Suppressor macrophage treated with lipopolysaccharide for 1 hour (primary cell): Measurements from ENCODE around the gene GLDN.

Experiments
- DNase-seq, 3 donors: peaks; one replicate each; pipeline ENCODE4 v3.0.0-alpha.2; 2020 to 2022

The GLDN gene

DNA sequence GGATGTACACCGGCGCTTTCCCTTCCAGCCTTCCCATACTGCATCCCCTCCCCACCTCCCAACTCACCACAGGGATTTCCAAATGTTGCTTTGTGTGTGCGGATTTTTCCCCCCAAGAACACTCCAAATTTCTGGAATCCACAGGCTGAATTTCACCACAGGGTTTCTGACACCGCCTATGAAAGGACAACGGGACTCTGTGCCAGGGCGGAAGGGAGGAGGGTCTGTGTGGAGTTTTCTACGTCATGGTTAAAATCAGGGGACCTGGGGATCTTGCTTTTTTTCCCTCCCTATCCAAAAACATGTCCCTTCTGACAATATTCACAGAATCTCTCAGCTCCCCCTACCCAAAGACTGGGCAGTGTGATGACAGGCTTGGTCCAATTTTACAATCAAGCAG, 17.7 kb upstream of the GLDN start:
- no peak for DNase-seq

DNA sequence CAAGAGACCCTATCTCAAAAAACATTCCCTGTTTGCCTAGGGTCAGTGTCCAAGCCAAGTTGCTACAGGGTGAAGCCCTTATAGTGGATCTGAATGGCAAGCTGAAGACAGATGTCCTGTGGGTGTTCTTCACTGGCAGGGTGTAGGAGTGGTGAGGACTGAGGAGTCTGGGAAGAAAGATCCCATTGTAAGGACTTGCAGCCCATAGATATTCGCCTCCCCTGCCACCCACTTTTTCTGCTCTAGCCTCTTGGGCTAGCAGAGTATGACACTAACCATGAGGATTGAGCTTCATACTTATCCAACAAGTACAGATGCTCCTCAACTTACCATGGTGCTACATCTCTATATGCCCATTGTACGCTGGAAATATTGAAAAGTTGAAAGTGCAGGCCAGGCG, 16.3 kb upstream of the GLDN start:
- DNase-seq = no peak

DNA sequence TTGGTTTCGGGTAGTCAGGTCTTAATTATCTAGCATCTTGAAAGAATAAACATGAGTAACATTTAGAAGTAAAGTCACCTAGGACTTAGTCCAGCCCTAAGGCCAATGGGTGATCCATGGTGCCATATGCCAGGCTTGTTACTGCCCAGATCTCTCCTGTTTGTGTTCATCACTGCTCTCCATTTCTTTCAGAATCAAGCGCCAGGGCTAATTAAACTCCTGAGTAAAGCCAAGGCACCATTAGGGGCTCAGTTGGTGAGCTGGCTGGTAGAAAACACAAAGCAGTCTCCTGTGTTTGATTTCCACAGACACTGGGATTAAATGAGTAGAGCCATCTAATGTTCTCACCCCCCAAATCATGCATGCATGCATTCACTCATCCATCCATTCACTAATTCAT, 14.4 kb upstream of the GLDN start:
- DNase-seq = no peak

DNA sequence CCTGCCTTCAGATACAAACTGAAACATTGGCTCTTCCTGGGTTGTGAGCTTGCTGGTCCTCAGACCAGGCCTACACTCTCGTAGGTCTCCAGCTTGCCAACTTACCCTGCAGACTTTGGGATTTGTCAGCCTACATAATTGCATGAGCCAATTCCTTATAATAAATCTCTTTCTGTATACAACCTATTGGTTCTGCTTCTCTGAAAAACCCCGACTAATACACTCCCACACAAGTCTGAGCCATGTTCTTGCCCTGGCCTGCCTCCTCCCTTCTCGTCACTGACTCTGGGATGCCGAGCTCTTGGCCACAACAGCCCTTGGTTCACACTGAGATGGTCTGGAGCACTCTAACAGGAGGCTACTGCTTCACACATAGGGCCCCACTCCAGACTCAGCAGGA, 12.5 kb upstream of the GLDN start:
- DNase-seq = peak; percentile 56 to 71 (median 60)

DNA sequence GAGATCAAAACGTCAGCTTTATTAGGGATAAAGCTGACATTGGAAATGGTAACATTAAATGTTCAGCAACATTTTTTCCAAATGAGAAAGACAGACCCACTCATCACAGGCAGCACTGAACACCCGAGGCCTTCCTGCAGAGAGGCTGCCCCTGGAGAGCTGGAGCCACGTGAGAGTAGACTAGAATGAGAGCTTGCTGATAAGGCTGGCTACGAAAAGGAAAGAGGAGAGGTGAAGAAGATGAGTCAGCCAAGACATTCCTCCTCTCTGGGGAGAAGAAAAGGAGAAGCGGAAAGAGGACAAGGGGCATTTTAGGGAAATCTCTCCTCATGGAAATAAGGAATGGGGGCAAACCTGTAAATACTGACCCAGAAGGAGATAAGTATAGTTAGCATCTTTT, 10.3 kb upstream of the GLDN start:
- DNase-seq = peak in 1 of 3 donors; percentile 18

DNA sequence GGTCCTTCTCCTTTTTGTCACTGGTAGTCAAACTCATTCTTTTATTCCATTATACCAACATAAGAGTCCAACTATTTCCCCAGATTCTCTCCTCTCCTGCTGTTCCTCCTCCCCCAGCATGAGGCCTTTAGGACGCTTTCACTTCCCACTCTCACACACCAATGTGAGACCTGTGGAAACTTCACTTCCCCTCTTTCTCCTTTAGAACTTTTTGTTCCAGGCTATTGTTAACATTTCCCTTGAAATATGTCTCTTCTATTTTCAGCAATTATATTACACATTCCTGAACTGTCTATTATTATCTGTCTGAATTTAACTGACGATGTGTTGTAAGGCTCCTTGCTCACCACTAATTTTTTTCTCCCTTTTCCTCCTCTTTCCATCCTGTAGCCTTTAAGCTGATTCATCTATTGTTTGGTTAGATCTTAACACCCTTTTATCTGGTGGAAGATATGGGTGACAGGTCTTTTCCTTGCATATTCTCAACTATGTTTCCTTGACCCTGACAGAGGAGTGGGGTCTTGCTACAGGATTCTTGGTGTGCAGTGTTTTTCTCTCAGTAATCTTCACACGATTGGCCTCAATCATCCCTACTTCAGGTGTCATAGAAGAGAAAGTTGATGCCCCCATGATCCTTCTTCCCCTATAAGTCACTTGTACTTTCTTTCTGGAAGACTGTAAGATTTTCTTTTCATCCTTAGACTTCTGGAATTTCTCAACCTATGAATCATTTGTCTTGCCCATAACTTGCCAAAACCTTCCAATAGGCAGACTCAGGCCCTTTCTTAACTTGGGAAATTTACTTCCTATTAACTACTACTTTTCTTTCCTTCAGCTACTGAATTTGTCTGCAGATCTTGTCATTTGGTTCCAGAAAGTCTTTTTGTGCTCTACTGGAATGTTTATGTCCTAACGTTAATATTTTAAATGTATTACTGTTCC, 9.0 kb upstream of the GLDN start:
- peak; percentile 68 to 79 (median 74) for DNase-seq

DNA sequence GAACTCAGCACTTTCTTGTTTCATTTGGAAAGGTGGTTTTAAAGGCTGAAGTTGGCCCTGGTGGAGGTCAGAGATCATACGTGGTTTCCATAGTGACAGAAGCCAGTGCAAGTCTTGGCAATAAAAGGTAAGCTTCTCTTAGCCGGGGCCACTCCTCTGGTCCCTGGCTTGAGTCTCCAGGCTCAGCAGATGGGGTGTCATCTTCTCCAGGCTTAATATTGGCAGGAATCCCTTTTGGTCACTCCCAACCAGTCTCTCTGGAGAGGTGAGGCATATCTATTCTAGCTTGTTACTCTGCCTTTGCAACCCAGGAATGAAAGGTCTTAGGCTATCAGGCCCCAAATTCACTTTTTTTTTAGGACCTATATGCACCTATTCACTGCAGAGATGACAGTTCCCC, 7.9 kb upstream of the GLDN start:
- no peak for DNase-seq

DNA sequence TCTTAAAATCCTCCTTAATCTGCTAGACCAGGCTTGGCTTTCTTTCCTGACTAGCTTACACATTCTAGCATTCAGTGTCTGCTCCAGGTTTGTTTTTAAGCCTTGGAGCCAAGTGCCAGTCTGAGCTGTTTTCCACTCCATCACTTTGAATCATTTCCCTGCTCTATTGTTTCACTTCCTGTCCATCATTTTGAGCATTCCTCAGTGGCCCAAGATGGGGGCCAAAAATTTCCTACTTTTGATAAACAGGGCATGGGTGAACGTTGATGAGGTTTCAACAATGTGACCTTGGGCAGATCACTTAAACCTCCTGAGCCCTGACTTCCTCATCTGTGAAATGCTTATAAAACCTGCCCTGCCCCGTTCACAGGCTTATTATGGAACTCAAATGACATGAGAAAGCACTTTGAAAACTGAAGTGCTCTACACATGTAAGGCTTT, 7.4 kb upstream of the GLDN start:
- peak; percentile 28 to 41 (median 28) for DNase-seq

DNA sequence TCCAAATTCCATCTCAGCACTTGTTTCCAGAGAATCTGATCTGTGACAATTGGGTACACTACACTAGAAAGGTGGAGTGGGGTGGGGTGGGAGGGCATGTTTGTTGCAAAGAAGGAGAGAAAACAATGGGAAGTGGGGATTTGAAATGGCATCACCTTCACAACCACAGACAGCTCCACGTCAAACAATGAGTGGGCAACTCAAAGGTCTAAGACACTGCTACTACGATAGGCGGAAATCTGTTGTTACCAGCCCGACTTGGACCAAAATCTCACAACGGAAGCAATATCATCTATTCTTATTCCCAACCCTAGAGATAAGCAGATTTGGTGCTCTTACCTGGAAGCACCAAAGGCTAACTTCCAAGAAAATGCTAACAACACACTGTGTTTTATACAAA, 6.4 kb upstream of the GLDN start:
- no peak for DNase-seq

DNA sequence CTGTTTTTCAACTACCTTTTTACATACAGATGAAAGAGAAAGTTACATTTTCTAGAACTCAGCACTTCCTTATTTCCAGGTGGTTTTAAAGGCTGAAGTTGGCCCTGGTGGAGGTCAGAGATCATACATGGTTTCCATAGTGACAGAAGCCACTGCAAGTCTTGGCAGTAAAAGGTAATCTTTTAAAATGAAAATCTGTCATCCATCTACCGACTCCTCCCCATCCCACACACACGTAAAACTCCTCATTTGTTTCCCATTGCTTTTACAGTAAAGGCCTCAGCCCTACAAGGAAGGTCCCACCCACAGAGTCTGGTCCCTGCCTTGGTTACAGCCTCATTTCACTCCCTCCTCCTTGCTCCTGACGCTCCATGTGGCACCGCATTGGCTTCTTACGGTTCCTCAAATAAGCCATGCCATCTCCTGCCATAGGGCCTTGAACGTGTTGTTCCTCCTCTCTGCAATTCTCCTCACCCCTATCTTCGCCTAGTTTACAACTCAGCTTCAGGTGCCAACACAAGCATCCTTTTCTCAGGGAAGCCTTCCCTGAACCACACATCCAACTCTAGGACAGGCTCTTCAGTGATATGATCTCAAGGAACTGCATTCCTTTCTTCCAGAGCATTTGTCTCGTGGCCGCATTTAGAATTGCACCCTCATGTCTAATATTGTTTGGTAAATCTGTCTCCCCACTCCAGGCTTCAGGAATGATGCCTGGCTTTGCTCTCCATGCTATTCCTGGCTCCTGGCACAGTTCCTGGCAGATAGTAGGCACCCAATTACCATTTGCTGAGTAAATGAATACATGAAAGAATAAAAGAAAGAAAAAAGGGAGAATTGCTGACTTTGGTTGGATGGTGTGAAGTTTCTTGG, 5.7 kb upstream of the GLDN start:
- no peak for DNase-seq

DNA sequence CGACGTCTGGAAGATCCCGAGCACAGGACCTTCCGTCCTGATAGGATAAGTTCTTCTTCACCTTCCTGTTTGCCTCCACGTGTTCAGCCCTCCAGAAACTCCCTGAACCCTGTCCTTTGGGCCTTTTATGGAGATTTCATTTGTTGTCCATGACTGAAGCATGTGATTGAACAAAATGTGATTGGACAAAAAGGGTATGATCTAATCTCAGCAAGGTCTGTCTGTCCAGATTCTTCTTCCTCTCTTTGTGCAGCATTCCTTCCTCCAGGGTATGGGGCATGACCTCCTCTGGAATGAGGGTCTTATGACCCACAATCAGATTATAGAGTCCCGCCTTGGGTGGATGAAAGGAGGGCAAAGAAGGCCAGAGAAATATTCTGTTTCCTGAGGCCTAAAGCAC, 3.0 kb upstream of the GLDN start, which contains the start of gene CYP19A1:
CYP19A1 (minus strand) TSS at position 101 of the 400 bp plus-strand sequence. CDS start 95,684 bp downstream, outside the sequence.
- no peak for DNase-seq

DNA sequence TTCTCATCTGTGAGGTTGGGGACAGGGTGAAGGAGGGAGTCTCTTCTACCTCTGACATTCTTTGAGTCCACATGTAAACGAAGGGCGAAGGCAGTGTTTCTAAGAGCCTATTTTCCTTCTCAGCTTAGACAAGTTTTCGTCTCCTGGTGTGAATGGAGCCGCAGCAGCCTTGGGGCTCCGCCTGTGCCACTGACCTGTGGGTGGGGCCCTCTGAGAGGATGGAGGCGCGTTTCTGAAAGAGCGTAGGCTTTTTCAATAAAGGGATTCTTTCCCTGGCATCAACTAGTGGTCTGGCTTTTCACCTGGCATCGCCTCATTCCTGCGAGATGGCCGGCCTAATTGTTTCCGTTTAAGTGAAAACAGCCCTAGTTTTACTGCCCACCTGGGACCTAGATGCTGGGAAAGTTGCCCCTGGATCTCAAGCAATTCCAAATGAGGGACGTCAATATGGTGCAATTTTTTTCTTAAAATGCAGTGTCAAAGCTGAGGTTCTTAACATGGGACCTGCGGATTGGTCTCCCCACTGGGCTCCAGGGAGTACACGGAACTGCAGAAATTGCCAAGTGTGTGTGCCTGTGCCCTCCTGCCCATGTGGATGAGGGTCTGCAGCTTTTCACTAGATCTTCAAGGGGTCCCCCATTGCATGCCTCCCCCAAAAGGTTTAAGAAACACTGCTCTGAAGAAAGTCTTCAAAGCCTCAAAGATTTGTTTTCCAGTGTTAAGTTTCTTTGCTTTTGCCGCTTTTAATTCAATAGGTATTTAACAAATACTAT, 958 bp downstream of the GLDN start:
- DNase-seq = no peak

DNA sequence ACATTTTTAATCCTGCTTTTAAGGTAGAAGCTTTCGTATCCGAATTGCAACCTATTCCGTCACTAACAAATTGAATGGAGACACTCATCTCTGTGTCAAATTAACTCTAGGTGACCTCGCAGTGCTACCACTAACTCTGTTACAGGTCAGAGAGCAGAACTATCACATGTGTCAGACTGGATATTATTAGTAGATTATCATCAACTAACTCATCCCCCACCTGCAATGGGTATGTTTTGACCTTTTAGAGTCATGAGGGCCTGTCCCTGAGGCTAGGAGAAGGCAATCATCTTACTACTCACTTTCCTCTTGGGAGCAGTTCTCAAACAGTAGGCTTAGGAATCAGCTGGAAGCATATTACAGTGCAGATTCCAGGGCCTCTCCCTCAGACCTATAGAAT, 2.0 kb downstream of the GLDN start:
- no peak for DNase-seq

DNA sequence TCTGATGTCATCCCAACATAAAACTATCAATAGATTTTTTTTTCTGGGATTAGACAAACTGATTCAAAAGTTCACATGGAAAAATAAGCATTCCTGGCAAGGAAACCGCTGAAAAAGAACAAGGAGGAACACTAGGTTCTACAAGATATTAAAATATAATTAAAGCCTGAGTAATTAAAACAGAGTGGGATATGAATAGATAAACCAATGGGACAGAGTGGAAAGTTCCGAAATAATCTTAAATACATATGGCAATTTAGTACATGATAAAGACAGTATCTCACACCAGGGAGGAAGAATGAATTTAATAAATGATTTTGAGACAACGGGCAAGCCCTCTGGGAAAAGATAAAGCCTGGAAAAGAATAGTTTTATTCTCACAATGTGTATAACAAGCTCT, 4.7 kb downstream of the GLDN start:
- DNase-seq = no peak

DNA sequence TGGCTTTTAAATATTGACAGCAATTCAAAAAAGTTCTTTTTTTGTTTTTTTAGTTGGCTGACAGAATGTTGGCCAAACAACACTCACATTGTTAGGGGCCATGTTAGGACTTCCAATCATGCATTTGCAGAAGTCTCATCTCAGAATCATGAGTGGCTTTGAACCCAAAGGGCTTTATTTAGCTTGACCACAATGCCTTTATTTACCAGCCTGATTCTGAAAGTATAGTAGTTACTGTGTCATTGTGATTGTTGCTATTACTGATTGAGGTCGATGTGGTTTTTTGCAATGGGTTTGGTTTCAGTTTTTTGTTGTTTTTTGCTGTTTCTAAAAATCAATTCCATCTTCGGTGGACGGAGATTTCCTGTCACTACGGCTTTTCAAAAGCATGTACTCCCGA, 7.2 kb downstream of the GLDN start:
- no peak for DNase-seq

DNA sequence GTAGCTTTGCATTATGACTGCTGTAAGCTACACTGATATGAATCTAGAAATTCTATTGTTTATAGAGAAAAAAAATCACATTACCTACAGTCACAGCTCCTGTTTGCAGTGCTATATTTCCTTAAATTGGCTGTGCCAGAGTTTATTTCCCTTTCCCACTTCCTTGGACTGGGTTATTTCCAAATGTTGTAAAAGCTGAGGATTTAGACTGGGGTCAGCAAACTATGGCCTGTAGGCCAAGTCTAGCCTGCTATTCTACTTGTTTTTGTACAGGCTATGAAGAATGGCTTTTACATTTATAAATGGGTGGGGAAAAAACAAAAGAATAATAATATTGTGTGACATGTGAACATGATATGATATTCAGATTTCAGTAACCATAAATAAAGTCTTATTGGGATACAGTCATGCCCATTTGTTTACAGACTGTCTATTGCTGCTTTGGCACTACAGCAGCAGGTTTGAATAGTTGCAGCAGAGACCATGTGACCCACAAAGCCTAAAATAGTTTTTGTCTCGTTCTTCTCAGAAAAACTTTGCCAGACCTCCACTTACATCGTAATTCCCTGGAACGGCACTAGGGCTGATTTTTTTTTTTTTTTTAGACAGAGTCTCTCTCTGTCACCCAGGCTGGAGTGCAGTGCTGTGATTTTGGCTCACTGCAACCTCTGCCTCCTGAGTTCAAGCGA, 7.8 kb downstream of the GLDN start:
- no peak for DNase-seq

DNA sequence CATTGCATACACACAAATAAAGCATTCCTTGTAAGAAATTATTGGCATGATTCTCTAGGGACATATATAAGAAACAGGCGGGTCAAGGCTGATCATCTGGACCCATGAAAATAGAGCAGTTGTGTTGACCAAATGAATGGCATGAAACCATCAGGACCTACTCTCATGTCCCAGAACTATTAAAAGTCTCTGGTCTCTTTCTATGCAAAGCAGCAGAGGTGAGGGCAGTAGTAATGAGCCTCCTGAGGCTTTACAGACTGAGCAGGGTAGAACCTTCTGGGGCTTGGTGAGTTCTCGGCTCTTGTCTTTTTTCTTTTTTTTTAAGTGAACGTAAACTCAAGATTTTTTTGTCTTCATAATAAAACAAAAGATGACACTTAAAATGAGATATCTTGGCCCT, 9.3 kb downstream of the GLDN start:
- no peak for DNase-seq

DNA sequence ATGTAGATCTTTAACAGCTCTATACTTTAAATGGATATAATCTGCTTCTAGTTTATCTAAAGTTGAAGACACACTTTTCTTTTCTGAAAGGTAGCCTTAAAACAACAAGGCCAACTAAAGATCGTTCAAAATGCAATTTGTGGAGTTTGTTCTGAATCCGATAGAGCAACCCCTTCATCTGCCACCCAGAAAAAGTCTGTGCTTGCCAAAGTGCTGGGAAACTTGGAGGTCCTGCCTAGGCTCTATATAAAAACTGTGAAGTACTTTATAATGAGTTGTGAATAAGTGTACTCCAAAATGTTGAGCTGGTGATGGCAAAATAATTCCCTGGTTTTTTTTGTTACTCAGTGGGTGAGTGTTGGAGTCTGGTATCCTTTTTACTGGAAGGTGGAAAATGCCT, 12.5 kb downstream of the GLDN start:
- DNase-seq = no peak

DNA sequence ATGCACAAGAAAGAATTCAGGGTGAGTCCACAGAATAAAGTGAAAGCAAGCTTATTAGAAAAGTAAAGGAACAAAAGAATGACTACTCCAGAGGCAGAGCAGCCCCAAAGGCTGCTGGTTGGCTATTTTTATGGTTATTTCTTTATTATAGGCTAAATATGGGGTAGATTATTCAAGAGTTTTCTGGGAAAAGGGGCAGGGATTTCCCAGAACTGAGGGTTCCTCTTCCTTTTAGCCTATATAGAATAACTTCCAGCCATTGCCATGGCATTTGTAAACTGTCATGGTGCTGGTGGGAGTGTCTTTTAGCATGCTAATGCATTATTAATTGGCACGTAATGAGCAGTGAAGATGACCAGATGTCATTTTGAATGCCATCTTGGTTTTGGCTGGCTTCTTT, 13.6 kb downstream of the GLDN start:
- peak; percentile 37 to 79 (median 52) for DNase-seq

DNA sequence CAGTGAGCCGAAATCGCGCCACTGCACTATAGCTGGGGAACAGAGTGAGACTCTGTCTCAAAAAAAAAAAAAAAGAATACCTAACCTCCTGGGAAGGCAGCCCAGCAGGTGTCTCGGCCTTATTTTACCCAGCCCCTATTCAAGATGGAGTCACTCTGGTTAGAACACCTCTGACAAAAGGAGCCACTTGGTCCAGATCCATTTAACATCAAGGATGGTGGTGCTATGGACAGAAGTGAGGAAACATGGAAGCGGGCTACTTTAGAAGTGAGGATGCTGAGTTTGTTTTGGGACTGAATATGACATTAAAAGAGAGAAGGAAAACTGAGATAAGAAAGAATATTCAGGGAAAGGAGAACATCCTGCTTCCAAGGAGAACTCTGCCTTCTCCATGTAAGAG, 14.7 kb downstream of the GLDN start:
- DNase-seq = no peak

DNA sequence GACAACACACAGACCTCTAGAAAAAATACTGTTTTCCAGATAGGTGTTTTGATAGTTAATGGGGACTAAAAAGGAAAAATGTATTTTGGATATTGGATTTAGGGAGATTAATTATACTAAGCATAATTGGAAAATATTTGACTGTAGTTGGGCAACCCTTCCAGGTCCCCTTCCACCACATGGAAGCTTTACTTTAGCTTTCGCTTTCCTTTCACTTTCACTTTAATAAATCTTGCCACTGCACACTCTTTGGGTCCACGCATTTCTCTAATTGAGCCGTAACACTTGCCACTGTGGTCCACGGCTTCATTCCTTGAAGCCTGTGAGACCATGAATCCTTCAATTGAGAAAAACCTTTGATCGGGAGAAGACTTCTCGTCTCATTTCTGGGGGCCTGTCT, 15.5 kb downstream of the GLDN start:
- DNase-seq = peak in 1 of 3 donors; percentile 18

DNA sequence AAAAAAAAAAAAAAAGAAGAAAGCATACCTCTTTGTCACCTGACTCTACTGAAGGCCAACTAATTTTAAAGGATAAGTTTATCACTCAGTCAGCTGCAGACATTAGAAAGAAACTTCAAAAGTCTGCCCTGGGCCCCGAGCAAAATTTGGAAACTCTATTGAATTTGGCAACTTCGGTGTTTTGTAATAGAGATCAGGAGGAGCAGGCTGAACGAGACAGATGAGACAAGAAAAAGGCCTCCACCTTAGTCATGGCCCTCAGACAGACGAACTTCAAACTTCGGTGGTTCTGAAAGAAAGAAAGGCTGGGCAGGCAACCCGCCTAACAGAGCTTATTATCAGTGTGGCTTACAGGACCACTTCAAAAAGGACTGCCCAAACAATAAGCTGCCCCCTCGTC, 18.5 kb downstream of the GLDN start:
- DNase-seq = peak in 2 of 3 donors; percentile 10 to 41
